ENCODE data around the gene CEPT1.

CEPT1 gene

DNA sequence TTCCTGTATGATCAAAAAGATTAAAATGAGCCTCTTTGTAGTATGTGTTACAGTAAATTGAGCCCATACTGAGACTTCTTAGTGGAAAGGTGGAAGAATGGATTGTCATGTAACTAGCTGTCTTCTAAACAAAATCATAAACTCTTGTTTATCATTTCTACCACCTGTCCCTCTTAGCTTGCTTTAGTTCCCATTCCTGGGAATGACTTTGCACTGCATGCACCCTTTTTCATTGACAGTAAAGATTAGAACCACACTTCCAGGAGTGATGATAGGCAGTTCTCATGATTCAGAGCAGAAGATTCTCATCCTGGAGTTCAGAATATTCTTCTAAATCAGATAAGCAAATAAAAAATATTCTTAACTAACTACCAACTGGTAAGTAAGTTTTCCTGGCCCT, 32.4 kb downstream of the CEPT1 start:
- no peak for TF ChIP-seq CTCF (conservative IDR thresholded peaks at IDR 0.05)
- H3K27ac ChIP-seq = no peak overlapping the region

DNA sequence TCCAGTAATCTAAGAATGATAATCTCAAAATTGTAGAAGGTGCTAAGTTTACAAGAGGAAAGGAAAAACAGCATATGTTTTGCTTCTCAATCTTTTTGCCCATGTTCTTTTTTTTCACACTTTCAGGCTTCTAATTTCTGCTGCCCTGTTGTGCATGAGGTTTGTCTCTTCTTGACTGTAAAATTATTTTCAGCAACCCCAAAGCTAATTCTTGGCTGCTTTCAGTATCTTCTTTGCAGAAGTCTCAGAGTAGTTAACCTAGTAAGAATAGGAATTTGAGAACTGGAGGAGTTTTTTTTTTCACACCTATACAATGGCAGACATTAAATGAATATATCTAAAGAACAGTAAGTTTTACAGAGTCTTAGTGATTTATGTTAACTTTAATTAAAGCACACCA, 34.0 kb downstream of the CEPT1 start:
- H3K27ac ChIP-seq = no peak overlapping the region
- TF ChIP-seq ZFX (IDR thresholded peaks at IDR 0.05) (no peak), CTCF (conservative IDR thresholded peaks at IDR 0.05) (no peak)

- TF ChIP-seq CTCF (conservative IDR thresholded peaks at IDR 0.05) = no peak
- TF ChIP-seq ZFX (IDR thresholded peaks at IDR 0.05) = no peak
- H3K27ac ChIP-seq = no peak overlapping the region
Measured at GRCh38 chr1:111175349-111175748, 35.3 kb downstream of the CEPT1 start.

DNA sequence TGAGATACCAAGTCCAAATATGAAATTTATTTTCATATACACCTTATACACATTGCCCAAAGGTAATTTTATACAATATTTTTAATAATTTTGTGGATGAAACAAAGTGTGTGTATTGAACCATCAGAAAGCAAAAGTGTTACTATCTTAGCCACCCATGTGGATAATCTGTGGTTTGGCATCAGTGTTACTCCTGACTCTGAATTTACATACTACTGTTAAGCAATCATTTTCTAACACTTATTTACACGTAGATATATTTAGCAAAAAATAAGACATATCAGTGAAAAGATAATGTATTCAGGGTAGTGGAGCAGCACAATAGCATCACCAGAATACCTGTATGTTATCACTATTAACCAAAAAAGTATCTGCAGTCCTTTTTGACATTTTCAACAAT, 36.7 kb downstream of the CEPT1 start:
- H3K27ac ChIP-seq = no peak overlapping the region
- no peak for TF ChIP-seq CTCF (conservative IDR thresholded peaks at IDR 0.05)
- no peak for TF ChIP-seq ZFX (IDR thresholded peaks at IDR 0.05)

GRCh38 chr1:111179968-111180533, 40.0 kb downstream of the CEPT1 start:
- H3K27ac ChIP-seq = no peak overlapping the region
- TF ChIP-seq CTCF (conservative IDR thresholded peaks at IDR 0.05) (no peak), ZFX (IDR thresholded peaks at IDR 0.05) (no peak)

- no peak overlapping the region for H3K27ac ChIP-seq
Measured at GRCh38 chr1:111182052-111182451, 42.0 kb downstream of the CEPT1 start.

More at GRCh38 chr1:111182052-111182451, 42.0 kb downstream of the CEPT1 start:
- TF ChIP-seq ZFX (IDR thresholded peaks at IDR 0.05) (no peak), CTCF (conservative IDR thresholded peaks at IDR 0.05) (no peak)
